NOMO-1 (cell line): ENCODE measurements around the gene PLXNA2.

Experiments
- DNase-seq, 2 experiments: peaks; one replicate each; lab custom pipeline; 2025; ENCODE audit not compliant: unreplicated experiment in 2 of 2; lab: John Stamatoyannopoulos, UW

Gene PLXNA2

GRCh38 chr1:208052926-208053407, 191.2 kb downstream of the PLXNA2 start:
- DNase-seq = no peak

DNA sequence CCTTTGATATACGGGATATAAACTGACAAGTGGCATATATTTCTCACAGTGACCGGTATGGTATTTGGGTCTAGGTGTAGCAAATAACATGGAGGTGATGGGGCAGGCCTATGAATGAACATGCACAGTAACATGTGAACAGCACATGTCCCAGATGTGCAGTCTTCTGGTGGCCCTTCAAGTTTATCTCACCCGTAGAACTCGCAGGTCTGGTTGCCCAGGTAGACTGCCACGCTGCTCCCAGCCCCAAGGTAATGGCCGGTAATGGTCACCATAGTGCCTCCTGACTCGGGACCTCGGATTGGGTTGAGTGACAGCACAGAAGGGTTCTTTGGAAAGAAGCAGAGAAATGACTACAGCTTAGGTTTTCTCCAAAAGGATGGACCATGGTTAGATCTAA, 192.0 kb downstream of the PLXNA2 start:
- DNase-seq = no peak

- no peak for DNase-seq
These were observed 192.5 kb downstream of the PLXNA2 start for GRCh38 chr1:208051651-208052050.

GRCh38 chr1:208048904-208049303, 195.3 kb downstream of the PLXNA2 start:
- DNase-seq = no peak

DNA sequence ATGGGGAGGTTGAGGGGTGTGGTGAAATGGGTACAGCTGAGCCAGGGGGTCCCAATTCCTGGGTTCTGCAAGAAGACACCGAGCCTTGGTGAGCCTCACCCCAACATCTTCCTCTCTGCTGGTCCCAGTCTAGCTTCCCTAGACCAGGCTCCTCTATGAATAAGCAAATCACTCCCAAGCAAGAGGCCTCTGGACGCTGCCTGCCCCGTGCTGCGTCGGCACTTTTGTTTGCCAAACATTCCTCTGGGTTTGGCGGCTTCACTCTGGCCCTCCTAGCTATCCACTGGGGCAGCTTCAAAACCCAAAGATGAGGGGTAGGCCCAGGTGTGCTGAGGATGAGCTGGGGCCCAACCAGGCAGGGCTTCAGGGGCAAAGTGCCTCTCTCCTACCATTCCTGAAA, 196.2 kb downstream of the PLXNA2 start:
- DNase-seq = no peak

GRCh38 chr1:208047476-208047934, 196.7 kb downstream of the PLXNA2 start:
- no peak for DNase-seq

DNA sequence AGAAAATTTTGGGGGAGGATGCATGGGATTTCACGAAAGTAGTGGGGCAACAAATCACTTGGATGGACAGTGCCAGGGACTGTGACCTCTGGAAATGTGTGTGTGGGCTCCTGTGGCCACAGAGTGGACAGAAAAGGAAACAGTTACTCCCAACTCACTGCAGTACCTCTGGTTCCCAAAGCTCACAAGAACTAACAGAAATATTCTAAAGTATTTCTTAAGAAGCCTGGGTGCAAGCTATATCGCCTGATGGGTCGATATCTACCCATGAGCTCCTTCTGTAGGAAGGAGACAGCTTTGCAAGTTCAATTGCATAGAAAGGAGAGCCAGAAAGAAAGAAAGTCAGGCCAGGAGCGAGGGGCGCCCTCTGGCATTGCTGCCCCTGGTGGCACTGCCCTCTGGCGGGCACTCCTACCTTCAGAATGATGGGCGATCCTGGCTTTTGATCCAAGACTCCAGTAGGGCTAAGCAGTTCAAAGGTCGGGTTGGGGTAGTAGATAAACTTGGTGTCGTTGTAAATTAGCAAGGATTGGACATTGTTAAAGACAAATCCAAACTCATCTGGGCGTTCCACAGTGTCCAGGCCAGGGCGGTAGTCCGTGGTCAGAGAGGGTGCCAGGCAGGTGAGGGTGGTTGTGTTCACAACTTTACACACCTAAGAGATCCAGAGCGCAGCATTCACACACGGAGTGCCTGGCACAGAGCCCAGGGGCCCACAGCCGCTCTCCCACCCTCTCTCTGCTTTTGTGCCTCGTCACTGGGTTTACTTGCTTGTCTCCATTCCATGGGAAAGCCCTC, 198.5 kb downstream of the PLXNA2 start:
- no peak for DNase-seq

DNA sequence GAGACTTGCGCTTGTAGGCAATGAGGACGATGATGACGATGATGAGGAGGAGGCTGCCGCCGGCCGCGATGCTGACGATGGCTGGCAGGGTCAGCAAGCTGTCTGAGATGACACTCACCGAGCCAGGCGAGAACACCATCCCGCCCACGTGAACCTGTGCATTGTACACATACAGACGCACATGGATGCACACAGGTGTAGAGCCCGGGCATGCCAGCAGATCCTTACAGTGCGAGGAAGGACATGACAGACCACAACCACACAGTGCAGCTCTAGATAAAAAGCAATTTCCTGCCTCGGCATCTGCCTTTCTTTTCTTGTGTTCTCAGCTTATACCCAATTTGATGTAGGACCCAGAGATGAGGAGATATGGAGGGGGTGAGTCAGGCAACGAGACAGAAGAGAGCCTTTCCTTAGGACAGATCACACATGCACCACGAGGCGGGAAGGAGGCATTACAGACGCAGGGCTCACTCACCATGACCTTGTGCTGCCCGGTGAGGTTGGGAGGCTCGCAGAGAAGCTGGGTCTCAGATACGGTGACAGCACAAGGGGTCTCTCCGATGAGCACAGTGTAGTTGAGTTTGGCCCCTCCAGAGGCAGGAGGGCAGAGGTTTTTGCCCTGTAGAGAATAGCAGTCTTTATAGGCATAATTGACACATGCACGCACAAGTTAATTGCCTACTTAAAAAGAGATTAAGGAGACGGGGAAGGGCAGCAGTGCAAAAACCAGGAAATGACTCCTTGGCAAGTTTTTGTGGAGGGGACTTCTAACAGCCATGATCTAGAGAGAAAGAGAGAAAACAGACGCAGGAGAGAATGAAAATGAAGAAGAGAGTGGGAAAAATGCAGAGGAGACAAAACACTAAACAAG, 199.4 kb downstream of the PLXNA2 start:
- DNase-seq = no peak

GRCh38 chr1:208043691-208044181, 200.4 kb downstream of the PLXNA2 start:
- no peak for DNase-seq

- DNase-seq = no peak
These were observed 201.3 kb downstream of the PLXNA2 start for GRCh38 chr1:208042868-208043267.

DNA sequence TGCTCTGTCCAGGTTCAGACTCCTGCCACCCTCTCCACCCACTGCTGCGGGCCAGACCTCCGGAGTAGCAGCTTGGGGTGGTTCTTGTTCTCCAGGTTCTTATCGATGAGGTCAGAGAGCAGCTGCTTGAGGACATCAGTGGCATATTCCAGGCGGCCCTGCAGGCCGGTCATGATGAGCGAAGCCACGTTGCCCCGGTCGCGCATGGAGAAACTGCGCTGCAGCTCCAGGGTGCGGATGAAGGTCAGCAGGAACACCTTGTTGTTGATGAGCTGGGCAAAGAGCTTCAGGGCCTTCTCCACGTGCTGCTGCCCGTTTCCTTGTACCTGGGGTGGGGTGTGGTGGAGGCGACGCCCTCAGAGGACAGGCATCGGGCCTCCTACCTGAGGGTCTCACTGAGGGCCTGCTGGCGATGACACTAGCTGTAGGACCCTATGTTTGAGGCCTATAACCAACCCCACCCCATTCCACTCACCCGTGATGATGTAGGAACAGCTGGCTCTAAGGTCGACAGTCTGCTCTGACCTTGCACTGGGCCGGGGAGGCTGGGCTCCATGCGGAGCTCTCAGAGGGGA, 202.1 kb downstream of the PLXNA2 start:
- DNase-seq = no peak

- DNase-seq = no peak
These were observed 202.7 kb downstream of the PLXNA2 start for GRCh38 chr1:208041505-208041904.

DNA sequence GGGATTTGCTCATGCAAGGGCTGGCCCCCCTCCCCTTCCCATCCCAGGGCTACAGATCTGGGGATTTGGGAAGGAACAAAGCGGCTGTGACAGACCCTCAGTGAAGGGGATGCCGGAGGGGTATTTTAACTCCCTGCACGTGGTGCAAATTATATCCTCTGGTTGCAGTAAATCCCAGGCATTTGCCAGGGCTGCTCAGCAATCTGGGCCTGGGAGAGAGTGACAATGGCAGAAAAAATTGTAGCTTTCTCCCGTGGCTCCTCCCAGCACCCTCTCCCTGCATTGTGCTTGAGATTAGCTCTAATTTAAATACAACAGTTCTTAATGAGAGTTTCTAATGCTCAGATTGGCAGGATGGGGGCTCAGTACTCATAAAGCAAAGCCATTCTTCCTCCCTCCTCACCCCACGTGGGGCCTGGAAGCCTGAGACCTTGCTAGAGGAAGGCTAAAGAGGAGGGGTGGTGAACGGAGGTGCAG, 203.3 kb downstream of the PLXNA2 start:
- no peak for DNase-seq

DNA sequence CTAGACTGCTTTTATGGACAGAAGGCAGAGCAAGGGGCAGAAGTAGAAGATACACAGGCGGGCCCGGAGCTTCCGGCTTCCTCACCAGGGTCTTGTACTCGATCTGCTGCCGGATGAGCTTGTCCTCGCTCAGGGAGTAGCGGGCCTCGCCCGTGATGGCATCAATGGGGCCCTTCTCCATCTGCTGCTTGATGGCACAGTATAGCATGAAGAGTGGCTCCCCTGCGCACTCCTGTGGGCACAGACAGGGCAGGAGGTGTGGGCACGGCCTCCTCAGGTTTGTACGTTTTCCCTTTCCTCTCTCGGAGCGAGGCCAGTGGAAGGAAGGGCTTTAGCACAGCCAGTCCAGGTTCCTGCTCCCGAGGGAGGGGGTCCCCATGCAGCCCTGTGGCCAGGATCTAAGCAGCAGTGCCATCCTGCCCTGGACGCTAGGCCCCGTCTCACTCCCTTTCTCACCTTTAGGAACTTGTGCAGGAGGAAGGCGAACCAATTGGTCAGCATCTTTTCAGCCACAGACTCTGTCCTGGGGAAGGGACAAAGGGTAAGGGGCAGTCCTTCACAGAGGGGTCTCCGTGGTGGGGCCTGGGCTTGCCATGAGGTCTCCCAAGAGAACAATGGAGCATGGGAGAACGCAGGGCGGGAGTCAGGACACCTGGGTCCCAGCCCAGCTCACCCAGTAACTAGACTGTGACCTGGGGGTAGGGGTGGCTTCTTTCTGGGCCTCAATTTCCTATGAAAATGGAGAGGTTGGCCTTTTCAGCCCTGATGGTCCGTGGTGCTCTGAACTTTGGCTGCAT, 204.4 kb downstream of the PLXNA2 start:
- DNase-seq = no peak

DNA sequence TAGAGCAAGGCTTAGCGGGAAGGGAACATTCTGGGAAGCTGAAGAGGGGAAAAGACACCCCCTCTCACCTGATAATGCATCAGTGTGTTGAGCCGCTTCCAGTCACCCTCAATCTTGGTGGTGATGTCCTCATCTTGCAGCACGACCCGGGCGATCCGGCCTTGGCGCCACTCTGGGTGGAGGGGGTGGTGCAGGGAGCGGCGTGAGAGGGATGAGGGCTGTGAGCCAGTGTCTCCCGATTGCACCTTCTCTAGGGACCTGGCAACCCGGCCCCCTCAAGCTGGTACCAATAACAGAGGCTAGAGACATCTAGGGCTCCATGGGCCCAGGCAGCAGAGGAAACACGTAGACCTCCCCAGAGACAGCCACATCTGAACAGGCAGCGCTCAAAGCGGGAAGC, 205.9 kb downstream of the PLXNA2 start:
- no peak for DNase-seq

DNA sequence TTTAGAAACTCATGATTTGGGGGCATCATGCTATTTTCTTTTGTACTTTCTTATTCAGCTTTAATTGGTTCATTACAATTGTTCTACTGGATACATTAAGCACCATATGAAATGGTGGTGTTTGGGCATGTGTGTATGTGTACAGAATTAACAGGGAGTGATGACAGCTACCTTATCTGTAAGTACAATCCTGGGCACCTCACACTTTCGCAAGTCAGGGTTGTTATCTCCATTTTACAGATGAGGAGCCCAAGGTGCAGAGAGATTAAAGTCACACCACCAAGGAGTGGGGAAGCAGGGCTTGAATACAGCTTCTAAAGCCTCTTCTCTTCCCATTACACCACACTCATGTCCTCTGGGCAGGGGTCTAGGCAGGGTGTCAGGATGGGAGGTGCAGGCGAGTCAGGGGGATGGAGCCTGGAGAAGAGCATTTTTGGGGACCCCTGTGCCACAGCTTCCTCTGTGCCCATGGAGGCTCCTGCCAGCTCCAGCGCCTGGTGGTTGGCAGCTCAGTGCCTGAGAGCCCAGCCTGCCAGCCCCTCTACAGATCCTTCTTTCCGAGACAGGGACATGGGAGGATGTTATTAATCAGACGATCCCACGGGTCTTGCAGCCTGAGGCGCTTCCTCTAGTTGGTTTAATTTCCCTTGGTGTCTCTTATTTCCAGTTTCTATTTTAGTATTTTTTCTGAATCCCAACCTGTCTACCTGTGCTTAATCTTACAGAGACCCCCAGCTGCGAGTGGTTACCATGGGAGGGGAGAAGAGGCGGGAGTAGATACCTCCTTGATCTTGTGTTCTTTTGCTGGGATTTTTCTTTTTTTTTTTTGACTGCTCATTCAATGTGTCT, 207.0 kb downstream of the PLXNA2 start:
- no peak for DNase-seq

- peak in 1 of 2 experiments; percentile 8 for DNase-seq
These were observed 207.9 kb downstream of the PLXNA2 start for GRCh38 chr1:208036106-208036808.

DNA sequence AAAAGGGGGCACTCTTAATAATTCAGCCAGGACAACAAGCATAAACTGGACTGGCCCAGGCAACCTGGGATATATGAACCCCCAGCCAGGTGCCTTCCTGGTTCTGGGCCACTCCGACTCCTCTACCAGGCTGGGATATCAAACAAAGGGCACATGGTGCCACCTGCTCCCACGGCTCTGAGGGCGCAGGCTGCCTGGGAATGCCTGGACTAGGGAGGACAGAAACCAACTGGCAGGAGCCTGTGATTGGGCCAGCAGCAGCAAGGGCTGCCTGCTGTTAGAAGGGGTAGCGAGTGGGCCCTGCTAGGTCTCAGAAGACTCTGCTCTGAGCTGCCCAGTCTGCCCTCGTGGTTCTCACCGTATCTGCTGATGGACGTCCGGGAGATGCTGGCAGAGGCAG, 210.0 kb downstream of the PLXNA2 start:
- DNase-seq = no peak

- DNase-seq = no peak
These were observed 210.9 kb downstream of the PLXNA2 start for GRCh38 chr1:208033236-208033635.
